Measurements from ENCODE around the gene PLAC8L1.
"Not testable (repeated sequence)": the region's sequence is repeated elsewhere in the genome, so short reads cannot be mapped to it uniquely, and the experiment has no call there.

Gene PLAC8L1
- 0 to 0.30 (median 0.14) reads per million in 18 experiments for total RNA-seq

GRCh38 chr5:146105477-146105876 is at the start of gene PLAC8L1:
TSS of gene PLAC8L1 (minus strand) at chr5:146105577. CDS start at chr5:146104311, 1,266 bp downstream.
- DNase-seq = no peak

- peak; percentile 1 to 47 for DNase-seq
Observed at GRCh38 chr5:146151970-146152369, 46.6 kb upstream of the PLAC8L1 start.

- no peak for DNase-seq
Observed at GRCh38 chr5:146137967-146138403, 32.6 kb upstream of the PLAC8L1 start.

- DNase-seq = peak; percentile 6 to 33
Observed at GRCh38 chr5:146130440-146131045, 25.2 kb upstream of the PLAC8L1 start.

GRCh38 chr5:146126068-146126467 is 20.7 kb upstream of the PLAC8L1 start:
- no peak for DNase-seq

GRCh38 chr5:146124580-146124979 is 19.2 kb upstream of the PLAC8L1 start:
- DNase-seq = no peak

- DNase-seq = not testable (repeated sequence)
Observed at GRCh38 chr5:146121451-146121850, 16.1 kb upstream of the PLAC8L1 start.

GRCh38 chr5:146118322-146118721 is 12.9 kb upstream of the PLAC8L1 start:
- DNase-seq = no peak

- DNase-seq = not testable (repeated sequence)
Observed at GRCh38 chr5:146117216-146117615, 11.8 kb upstream of the PLAC8L1 start.

GRCh38 chr5:146116361-146116760 is 11.0 kb upstream of the PLAC8L1 start:
- DNase-seq = no peak

- no peak for DNase-seq
Observed at GRCh38 chr5:146112476-146112875, 7.1 kb upstream of the PLAC8L1 start.

- DNase-seq = no peak
Observed at GRCh38 chr5:146111409-146111808, 6.0 kb upstream of the PLAC8L1 start.

- DNase-seq = peak in 1 of 2 donors; percentile 3
Observed at GRCh38 chr5:146109379-146109778, 4.0 kb upstream of the PLAC8L1 start.

GRCh38 chr5:146108870-146109269 is 3.5 kb upstream of the PLAC8L1 start:
- not testable (repeated sequence) for DNase-seq

GRCh38 chr5:146107901-146108300 is 2.5 kb upstream of the PLAC8L1 start:
- no peak for DNase-seq

GRCh38 chr5:146103594-146103993 is 1.8 kb downstream of the PLAC8L1 start:
- peak; percentile 30 for DNase-seq

- no peak for DNase-seq
Observed at GRCh38 chr5:146101646-146102045, 3.7 kb downstream of the PLAC8L1 start.

GRCh38 chr5:146098047-146098446 is 7.3 kb downstream of the PLAC8L1 start:
- no peak for DNase-seq

- no peak for DNase-seq
Observed at GRCh38 chr5:146091881-146092280, 13.5 kb downstream of the PLAC8L1 start.

GRCh38 chr5:146089287-146089686 is 16.1 kb downstream of the PLAC8L1 start:
- no peak for DNase-seq

- DNase-seq = no peak
Observed at GRCh38 chr5:146088098-146088497, 17.3 kb downstream of the PLAC8L1 start.

GRCh38 chr5:146084376-146084775 is 21.0 kb downstream of the PLAC8L1 start:
- no peak for DNase-seq

GRCh38 chr5:146082798-146083197 is 22.6 kb downstream of the PLAC8L1 start:
- no peak for DNase-seq

GRCh38 chr5:146081556-146081955 is 23.8 kb downstream of the PLAC8L1 start:
- DNase-seq = no peak
